ENCODE results near the gene XPO1.
"Not testable (repeated sequence)": the region's sequence is repeated elsewhere in the genome, so short reads cannot be mapped to it uniquely, and the experiment has no call there.

XPO1 gene

GRCh38 chr2:61536572-61537276 is 1.4 kb downstream of the XPO1 start:
- DNase-seq (ENCODE audit: low read depth, low spot score), result peak; percentile 57
- H3K27ac ChIP-seq, result peak overlapping the region; percentile 95

- no peak for DNase-seq (ENCODE audit: low read depth, low spot score)
- H3K27ac ChIP-seq, result peak overlapping the region; percentile 95
These were observed 2.0 kb downstream of the XPO1 start for GRCh38 chr2:61536180-61536571.

- DNase-seq (ENCODE audit: low read depth, low spot score), result no peak
- H3K27ac ChIP-seq, result peak overlapping the region; percentile 95
These were observed 2.7 kb downstream of the XPO1 start for GRCh38 chr2:61535449-61535848.

- H3K27ac ChIP-seq, result peak overlapping the region; percentile 95
- DNase-seq (ENCODE audit: low read depth, low spot score), result no peak
These were observed 3.2 kb downstream of the XPO1 start for GRCh38 chr2:61534926-61535325.

GRCh38 chr2:61530749-61531148 is 7.4 kb downstream of the XPO1 start:
- no peak overlapping the region for H3K27ac ChIP-seq
- DNase-seq (ENCODE audit: low read depth, low spot score), result no peak

GRCh38 chr2:61529944-61530735 is 8.0 kb downstream of the XPO1 start:
- DNase-seq (ENCODE audit: low read depth, low spot score), result no peak
- no peak overlapping the region for H3K27ac ChIP-seq

- no peak for DNase-seq (ENCODE audit: low read depth, low spot score)
- peak overlapping the region; percentile 9 for H3K27ac ChIP-seq
These were observed 17.9 kb downstream of the XPO1 start for GRCh38 chr2:61520261-61520660.

GRCh38 chr2:61512768-61513398 is 25.3 kb downstream of the XPO1 start:
- H3K27ac ChIP-seq, result no peak overlapping the region
- no peak for DNase-seq (ENCODE audit: low read depth, low spot score)

GRCh38 chr2:61510674-61511671 is 27.2 kb downstream of the XPO1 start:
- H3K27ac ChIP-seq, result no peak overlapping the region
- DNase-seq (ENCODE audit: low read depth, low spot score), result no peak

- DNase-seq (ENCODE audit: low read depth, low spot score), result no peak
- H3K27ac ChIP-seq, result no peak overlapping the region
These were observed 33.2 kb downstream of the XPO1 start for GRCh38 chr2:61504949-61505348.

- no peak overlapping the region for H3K27ac ChIP-seq
- DNase-seq (ENCODE audit: low read depth, low spot score), result no peak
These were observed 39.1 kb downstream of the XPO1 start for GRCh38 chr2:61499060-61499459.

GRCh38 chr2:61493523-61493942 is 44.6 kb downstream of the XPO1 start:
- no peak overlapping the region for H3K27ac ChIP-seq
- no peak for DNase-seq (ENCODE audit: low read depth, low spot score)

GRCh38 chr2:61492476-61492875 is 45.7 kb downstream of the XPO1 start:
- DNase-seq (ENCODE audit: low read depth, low spot score), result no peak
- no peak overlapping the region for H3K27ac ChIP-seq

- H3K27ac ChIP-seq, result no peak overlapping the region
- DNase-seq (ENCODE audit: low read depth, low spot score), result no peak
These were observed 52.9 kb downstream of the XPO1 start for GRCh38 chr2:61485281-61485680.

GRCh38 chr2:61478086-61478485 is 60.1 kb downstream of the XPO1 start:
- no peak overlapping the region for H3K27ac ChIP-seq
- DNase-seq (ENCODE audit: low read depth, low spot score), result no peak

GRCh38 chr2:61476929-61477589 is 61.1 kb downstream of the XPO1 start:
- not testable (repeated sequence) for H3K27ac ChIP-seq; DNase-seq (ENCODE audit: low read depth, low spot score)

GRCh38 chr2:61471905-61472805 is 66.0 kb downstream of the XPO1 start:
- peak overlapping the region; percentile 97 for H3K27ac ChIP-seq
- DNase-seq (ENCODE audit: low read depth, low spot score), result no peak
